ENCODE results near the gene CMTM2. TPM values are rescaled to one million over a fixed set of nuclear protein-coding genes. Genes with fewer than 3 reads are reported as not detected.
"Not testable (repeated sequence)": the region's sequence is repeated elsewhere in the genome, so short reads cannot be mapped to it uniquely, and the experiment has no call there.

The CMTM2 gene
- total RNA-seq, 1 donor from 2014 or later: 0.80 TPM

DNA sequence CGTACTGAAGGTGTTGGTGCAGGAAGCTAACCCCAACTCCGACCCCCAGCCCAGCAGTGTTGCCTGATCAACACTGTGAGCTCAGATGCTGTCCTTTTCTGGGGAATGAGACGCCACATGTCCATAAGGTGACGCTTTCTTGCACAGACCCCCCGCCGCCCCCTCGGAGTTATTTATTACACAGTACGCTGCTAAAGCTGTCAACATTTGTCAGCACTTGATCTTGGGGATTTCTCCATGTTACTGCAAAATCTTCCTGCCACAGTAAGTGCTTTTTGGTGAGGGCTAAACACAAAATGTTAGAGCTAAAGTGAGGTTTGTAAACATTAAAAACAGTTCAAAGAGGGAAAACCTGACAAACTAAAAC, 41.1 kb downstream of the CMTM2 start:
- Mint-ChIP-seq H3K9me3 (no peaks in the 10 kb centered on the region), H3K36me3 (ENCODE audit: low read depth) (no peaks in the 10 kb centered on the region), H3K27me3 (ENCODE audit: insufficient read depth) (peaks cover 3% of the 10 kb centered on the region), H3K4me1 (ENCODE audit: low read depth) (no peaks in the 10 kb centered on the region), H3K4me3 (no peak overlapping the region), H3K27ac (no peak overlapping the region)
- DNase-seq (ENCODE audit: low spot score): no peak
- intact Hi-C loops (cut with micrococcal nuclease): no loop called here

DNA sequence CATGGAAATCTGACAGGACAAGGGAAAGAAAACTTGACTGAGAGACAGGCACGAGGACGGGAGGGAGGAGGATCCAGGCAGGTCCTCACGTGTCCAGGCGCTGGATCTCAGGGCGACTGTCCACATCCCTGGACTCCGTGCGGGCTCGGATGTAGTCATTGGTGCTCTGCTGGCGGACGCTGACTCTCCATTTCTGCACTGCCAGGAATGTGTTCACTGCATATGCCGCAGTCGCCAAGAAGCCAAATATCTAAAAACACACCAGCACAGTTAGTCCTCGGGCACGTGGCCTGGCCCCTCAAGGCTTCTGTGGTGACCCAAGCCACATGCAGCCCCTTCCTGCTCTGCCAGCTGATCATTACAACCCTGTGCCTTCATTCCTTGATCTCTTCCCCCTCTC, 42.7 kb downstream of the CMTM2 start:
- H3K9me3 Mint-ChIP-seq: no peaks in the 10 kb centered on the region
- H3K27ac Mint-ChIP-seq: no peak overlapping the region

DNA sequence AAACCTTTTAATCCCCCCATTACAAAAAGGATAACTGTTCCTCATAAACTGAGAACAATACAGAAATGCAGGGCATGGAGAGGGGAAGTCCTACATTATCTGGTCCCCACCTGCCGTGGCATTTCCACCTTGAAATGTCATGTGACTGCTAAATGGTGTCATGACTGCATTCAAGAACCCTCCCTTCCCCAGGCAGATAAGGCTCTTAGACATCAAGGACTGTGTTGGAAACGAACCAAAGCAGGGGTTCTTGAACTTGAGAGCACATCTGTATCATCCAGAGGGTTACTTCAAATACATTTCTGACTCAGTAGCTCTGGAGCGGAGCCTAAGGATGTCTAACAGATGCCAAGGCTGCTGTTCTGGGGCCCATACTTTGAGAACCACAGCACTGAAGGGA, 43.6 kb downstream of the CMTM2 start:
- no peak overlapping the region for H3K27ac Mint-ChIP-seq

More for the DNA sequence above, 42.7 kb downstream of the CMTM2 start:
- no peak overlapping the region for H3K4me3 Mint-ChIP-seq
- no peaks in the 10 kb centered on the region for H3K4me1 Mint-ChIP-seq (ENCODE audit: low read depth)
- no peak for DNase-seq (ENCODE audit: low spot score)
- H3K27me3 Mint-ChIP-seq (ENCODE audit: insufficient read depth): peaks cover 3% of the 10 kb centered on the region
- intact Hi-C loops (cut with micrococcal nuclease): no loop called here
- no peaks in the 10 kb centered on the region for H3K36me3 Mint-ChIP-seq (ENCODE audit: low read depth)

DNA sequence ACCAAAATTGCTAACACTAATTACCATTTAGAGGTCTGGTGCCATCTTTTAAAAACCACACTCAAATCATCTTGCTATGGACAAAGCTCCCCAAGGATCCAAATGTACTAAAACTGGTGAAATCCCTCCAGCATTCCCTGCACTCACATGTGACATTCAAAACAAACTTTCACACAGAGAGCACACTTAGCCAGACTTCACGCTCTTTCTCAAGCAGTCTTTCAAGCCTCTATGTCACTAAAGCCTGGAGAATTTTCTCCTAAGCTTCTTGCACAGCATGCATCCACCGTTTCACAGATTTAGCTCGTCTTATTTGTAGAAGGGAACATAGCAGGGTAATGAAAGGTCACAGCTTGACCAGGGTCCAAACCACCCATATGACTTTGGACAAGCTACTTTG, 44.5 kb downstream of the CMTM2 start:
- Mint-ChIP-seq H3K4me1 (ENCODE audit: low read depth) (no peaks in the 10 kb centered on the region), H3K4me3 (no peak overlapping the region), H3K27ac (no peak overlapping the region), H3K9me3 (no peaks in the 10 kb centered on the region), H3K27me3 (ENCODE audit: insufficient read depth) (peaks cover 3% of the 10 kb centered on the region), H3K36me3 (ENCODE audit: low read depth) (no peaks in the 10 kb centered on the region)
- DNase-seq (ENCODE audit: low spot score): no peak
- intact Hi-C loops (cut with micrococcal nuclease): no loop called here

More for the DNA sequence above, 43.6 kb downstream of the CMTM2 start:
- Mint-ChIP-seq H3K4me3 (no peak overlapping the region), H3K9me3 (no peaks in the 10 kb centered on the region), H3K27me3 (ENCODE audit: insufficient read depth) (peaks cover 3% of the 10 kb centered on the region), H3K4me1 (ENCODE audit: low read depth) (no peaks in the 10 kb centered on the region), H3K36me3 (ENCODE audit: low read depth) (no peaks in the 10 kb centered on the region)
- no peak for DNase-seq (ENCODE audit: low spot score)
- intact Hi-C loops (cut with micrococcal nuclease): no loop called here

DNA sequence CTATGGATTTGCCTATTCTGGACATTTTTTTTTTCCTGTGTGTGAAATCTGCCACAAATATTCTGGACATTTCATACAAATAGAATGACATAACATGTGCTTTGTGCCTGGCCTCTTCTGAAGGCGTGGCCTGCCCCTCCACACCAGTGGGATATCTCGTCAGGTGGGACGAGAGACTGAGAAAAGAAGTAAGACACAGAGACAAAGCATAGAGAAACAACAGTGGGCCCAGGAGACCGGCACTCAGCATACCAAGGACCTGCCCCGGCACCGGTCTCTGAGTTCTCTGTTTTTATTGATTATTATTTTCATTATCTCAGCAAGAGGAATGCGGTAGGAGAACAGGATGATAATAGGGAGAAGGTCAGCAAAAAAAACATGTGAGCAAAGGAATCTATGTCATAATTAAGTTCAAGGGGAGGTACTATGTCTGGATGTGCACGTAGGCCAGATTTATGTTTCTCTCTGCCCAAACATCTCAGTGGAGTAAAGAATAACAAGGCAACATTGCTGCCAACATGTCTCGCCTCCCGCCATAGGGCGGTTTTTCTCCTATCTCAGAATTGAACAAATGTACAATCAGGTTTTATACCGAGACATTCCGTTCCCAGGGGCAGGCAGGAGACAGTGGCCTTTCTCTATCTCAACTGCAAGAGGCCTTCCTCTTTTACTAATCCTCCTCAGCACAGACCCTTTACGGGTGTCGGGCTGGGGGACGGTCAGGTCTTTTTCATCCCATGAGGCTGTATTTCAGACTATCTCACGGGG, 48.5 kb downstream of the CMTM2 start:
- H3K9me3 Mint-ChIP-seq; H3K36me3 Mint-ChIP-seq (ENCODE audit: low read depth); DNase-seq (ENCODE audit: low spot score); H3K27me3 Mint-ChIP-seq (ENCODE audit: insufficient read depth); H3K4me3 Mint-ChIP-seq; H3K27ac Mint-ChIP-seq; intact Hi-C loops (cut with micrococcal nuclease); H3K4me1 Mint-ChIP-seq (ENCODE audit: low read depth): not testable (repeated sequence)

DNA sequence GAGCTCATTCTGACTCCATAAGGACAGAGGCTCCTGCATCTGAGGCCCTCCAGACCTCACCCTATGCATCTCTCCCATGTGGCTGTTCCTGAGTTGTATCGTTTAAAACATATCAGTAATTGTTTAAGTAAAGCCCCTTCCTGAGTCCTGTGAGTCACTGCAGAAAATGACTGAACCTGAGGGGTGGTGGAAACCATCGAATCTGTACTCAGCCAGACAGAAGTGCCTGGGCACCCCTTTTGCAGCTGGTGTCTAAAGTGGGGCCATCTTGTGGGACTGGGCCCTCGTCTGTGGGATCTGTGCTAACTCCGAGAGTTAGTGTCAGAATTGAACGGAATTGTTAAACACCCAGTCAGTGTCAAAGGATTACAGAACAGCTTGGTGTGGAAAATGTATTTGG, 50.6 kb downstream of the CMTM2 start:
- DNase-seq (ENCODE audit: low spot score): no peak
- intact Hi-C loops (cut with micrococcal nuclease): no loop called here
- Mint-ChIP-seq H3K4me3 (no peak overlapping the region), H3K4me1 (ENCODE audit: low read depth) (no peaks in the 10 kb centered on the region), H3K36me3 (ENCODE audit: low read depth) (no peaks in the 10 kb centered on the region), H3K9me3 (no peaks in the 10 kb centered on the region), H3K27me3 (ENCODE audit: insufficient read depth) (no peaks in the 10 kb centered on the region), H3K27ac (no peak overlapping the region)

DNA sequence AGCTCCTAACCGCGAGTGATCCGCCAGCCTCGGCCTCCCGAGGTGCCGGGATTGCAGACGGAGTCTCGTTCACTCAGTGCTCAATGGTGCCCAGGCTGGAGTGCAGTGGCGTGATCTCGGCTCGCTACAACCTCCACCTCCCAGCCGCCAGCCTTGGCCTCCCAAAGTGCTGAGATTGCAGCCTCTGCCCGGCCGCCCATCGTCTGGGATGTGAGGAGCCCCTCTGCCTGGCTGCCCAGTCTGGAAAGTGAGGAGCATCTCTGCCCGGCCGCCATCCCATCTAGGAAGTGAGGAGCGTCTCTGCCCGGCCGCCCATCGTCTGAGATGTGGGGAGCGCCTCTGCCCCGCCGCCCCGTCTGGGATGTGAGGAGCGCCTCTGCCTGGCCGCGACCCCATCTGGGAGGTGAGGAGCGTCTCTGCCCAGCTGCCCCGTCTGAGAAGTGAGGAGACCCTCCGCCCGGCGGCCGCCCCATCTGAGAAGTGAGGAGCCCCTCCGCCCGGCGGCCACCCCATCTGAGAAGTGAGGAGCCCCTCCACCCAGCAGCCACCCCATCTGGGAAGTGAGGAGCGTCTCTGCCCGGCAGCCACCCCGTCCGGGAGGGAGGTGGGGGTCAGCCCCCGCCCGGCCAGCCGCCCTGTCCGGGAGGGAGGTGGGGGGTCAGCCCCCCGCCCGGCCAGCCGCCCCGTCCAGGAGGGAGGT, 51.4 kb downstream of the CMTM2 start:
- H3K4me1 Mint-ChIP-seq (ENCODE audit: low read depth); H3K4me3 Mint-ChIP-seq; DNase-seq (ENCODE audit: low spot score); H3K27me3 Mint-ChIP-seq (ENCODE audit: insufficient read depth); H3K36me3 Mint-ChIP-seq (ENCODE audit: low read depth); intact Hi-C loops (cut with micrococcal nuclease); H3K27ac Mint-ChIP-seq; H3K9me3 Mint-ChIP-seq: not testable (repeated sequence)

DNA sequence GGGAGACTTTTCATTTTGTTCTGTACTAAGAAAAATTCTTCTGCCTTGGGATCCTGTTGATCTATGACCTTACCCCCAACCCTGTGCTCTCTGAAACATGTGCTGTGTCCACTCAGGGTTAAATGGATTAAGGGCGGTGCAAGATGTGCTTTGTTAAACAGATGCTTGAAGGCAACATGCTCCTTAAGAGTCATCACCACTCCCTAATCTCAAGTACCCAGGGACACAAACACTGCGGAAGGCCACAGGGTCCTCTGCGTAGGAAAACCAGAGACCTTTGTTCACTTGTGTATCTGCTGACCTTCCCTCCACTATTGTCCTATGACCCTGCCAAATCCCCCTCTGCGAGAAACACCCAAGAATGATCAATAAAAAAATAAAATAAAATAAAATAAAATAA, 52.3 kb downstream of the CMTM2 start:
- H3K27ac Mint-ChIP-seq; H3K4me1 Mint-ChIP-seq (ENCODE audit: low read depth); intact Hi-C loops (cut with micrococcal nuclease); H3K9me3 Mint-ChIP-seq; H3K27me3 Mint-ChIP-seq (ENCODE audit: insufficient read depth); H3K36me3 Mint-ChIP-seq (ENCODE audit: low read depth); DNase-seq (ENCODE audit: low spot score); H3K4me3 Mint-ChIP-seq: not testable (repeated sequence)

DNA sequence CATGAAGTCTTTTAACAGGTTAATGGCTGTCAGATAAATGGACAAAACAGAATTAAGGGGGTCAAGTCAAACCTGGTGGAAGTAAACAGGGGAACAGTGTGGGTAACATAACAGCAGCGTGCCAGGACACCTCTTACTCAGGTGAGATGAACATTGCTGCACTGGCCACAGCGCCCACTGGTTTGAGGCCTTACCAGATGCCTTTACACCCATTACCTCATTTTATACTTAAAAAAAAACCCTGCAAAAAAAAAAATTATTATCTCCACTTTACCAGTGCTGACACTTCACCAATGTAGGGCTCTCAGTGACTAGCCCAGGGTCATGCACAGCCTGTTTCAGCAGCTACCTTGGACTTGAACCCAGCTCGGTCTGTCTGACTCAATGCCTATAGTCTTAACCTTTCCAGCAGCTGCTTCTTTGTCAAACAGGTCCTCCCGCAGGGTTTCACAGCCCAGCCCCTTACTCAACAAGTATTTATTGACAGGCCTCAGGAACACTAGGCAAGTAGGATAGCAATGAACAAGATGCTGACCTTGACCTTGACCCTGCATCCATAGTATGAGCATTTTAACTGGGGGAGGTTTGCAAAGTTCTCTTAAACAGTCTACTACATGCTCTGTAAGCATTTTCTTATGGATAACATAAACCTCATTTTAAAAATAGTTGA, 55.4 kb downstream of the CMTM2 start:
- no peaks in the 10 kb centered on the region for H3K9me3 Mint-ChIP-seq
- no peak overlapping the region for H3K27ac Mint-ChIP-seq
- H3K4me1 Mint-ChIP-seq (ENCODE audit: low read depth): no peaks in the 10 kb centered on the region
- no peak for DNase-seq (ENCODE audit: low spot score)
- H3K27me3 Mint-ChIP-seq (ENCODE audit: insufficient read depth): peaks cover 1% of the 10 kb centered on the region
- no peaks in the 10 kb centered on the region for H3K36me3 Mint-ChIP-seq (ENCODE audit: low read depth)
- H3K4me3 Mint-ChIP-seq: no peak overlapping the region
- intact Hi-C loops (cut with micrococcal nuclease): no loop called here

DNA sequence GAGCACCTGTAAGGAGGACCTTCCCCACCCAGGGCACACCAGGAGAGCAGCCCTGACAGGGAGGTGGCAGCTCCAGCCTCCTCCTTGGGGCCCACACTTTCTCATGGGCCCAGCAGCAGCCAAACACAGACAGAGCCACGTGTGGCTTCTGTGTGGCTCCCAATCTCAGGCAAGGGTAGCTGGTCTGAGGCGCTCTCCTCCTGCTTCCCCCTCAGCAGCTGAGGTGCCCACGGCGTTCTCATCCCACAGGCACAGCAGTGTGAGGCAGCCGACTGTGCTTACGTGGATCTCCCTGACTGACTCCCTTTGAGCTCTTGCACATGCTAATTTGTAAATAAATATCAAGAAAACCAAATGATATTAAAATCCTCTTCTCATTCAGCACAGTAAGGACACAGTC, 56.1 kb downstream of the CMTM2 start:
- Mint-ChIP-seq H3K27ac (no peak overlapping the region), H3K4me3 (no peak overlapping the region), H3K4me1 (ENCODE audit: low read depth) (no peaks in the 10 kb centered on the region), H3K27me3 (ENCODE audit: insufficient read depth) (peaks cover 4% of the 10 kb centered on the region), H3K36me3 (ENCODE audit: low read depth) (no peaks in the 10 kb centered on the region), H3K9me3 (no peaks in the 10 kb centered on the region)
- intact Hi-C loops (cut with micrococcal nuclease): no loop called here
- no peak for DNase-seq (ENCODE audit: low spot score)

DNA sequence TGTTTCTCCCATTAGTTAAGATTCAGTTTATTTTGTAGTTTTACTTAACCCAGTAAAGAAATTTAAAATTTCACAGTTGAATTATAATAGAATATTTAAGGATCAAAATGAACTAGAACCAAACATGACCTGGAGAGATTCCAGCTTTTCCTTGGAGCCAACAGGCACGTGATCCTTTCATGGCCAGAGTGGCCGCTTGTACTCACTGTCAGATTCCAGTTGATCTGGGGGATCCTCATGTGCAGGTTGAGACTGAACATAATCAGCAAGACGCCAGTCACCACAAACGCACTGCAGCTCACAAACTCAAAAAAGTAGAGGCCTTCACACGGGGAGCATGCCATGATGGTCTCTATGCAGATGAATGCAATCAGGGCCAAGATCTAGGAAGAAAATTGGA, 56.9 kb downstream of the CMTM2 start:
- Mint-ChIP-seq H3K36me3 (ENCODE audit: low read depth) (no peaks in the 10 kb centered on the region), H3K9me3 (no peaks in the 10 kb centered on the region), H3K4me3 (no peak overlapping the region), H3K4me1 (ENCODE audit: low read depth) (no peaks in the 10 kb centered on the region), H3K27ac (no peak overlapping the region), H3K27me3 (ENCODE audit: insufficient read depth) (peaks cover 9% of the 10 kb centered on the region)
- intact Hi-C loops (cut with micrococcal nuclease): no loop called here
- no peak for DNase-seq (ENCODE audit: low spot score)

DNA sequence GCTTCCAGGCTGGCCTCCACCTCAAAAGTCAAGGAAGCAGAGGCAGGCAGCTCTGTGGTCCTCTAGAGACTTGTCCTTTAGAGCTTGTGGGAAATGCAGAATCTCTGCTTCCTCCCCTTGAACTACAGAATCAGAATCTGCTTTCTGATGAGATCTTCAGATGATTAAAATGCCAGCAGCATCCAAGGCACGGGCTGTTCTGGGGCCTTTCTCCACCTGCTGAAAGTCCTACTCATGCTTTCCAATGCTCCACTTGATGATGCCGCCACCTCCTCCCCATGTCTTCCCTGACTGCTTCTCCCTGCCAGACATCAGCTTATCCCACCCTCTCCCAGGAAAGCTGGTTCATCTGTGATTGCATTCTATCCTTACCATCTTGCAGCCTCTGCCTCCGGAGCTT, 58.5 kb downstream of the CMTM2 start:
- Mint-ChIP-seq H3K4me1 (ENCODE audit: low read depth) (no peaks in the 10 kb centered on the region), H3K36me3 (ENCODE audit: low read depth) (no peaks in the 10 kb centered on the region), H3K27me3 (ENCODE audit: insufficient read depth) (peaks cover 9% of the 10 kb centered on the region), H3K4me3 (no peak overlapping the region), H3K27ac (no peak overlapping the region), H3K9me3 (no peaks in the 10 kb centered on the region)
- DNase-seq (ENCODE audit: low spot score): no peak
- intact Hi-C loops (cut with micrococcal nuclease): no loop called here

Measured in activated T-helper 1 cell treated with anti-CD3 and anti-CD28 coated beads, Interleukin-12 subunit alpha, Interleukin-12 subunit beta, Interleukin-2, Interleukin-4 antibody, amounts not matched to agents 30 ng/mL and 10 ng/mL and 1 ng/mL, durations not matched to agents 14 hours and 24 hours and 36 hours (primary cell).